Measurements from ENCODE around the gene DCXR. TPM values are rescaled to one million over a fixed set of nuclear protein-coding genes. Genes with fewer than 3 reads are reported as not detected.

DCXR gene
- polyA plus RNA-seq (2013, experiment 1 of 2; ENCODE audit: insufficient read length): 60.7 TPM
- 60.2 TPM for polyA plus RNA-seq (2013, experiment 2 of 2; ENCODE audit: insufficient read length)

- peak; percentile 95 for DNase-seq
These were observed at the start of gene DCXR for GRCh38 chr17:82037092-82037888. DCXR (minus strand) TSS chr17:82037697; CDS start chr17:82037682, 15 bp downstream.

DNA sequence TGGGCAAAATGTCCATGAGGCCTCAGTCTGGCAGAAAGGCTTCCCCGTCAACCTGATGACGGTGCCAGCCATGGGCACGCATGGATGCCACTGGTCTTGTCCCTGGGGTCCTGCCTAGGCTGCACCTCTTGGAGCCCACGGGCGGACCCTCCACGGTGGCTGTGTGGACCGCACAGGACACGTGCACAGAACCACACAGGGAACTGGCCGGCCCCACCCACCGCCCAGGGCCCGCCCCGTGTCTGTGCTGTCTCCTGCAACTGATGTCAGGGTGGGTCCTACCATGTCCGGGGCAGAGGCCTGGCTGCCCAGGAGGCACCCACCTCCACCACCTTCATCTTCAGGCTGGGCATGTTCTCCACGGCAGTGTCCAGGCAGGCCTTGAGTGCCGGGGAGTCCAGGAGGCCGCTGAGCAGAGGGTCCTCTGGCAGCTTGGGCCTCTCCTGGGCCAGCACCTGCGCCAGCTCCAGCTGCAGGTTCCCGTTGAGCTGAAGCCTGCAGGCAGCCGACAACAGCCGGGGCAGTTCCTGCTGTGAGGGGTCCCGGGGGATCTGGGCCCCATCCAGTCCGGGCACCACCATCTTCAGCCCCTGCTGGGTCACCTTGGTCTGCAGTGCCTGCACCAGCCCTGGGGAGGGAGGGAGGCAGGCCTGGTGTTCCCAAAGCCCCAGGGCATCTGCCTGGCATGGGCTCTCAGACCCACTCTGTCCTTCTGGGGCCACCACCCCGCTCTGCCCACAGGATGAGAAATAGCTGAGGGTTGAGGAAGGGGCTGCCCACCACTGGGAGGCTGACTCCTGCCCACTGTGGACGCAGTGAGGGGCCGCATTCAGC, 48.7 kb upstream of the DCXR start:
- DNase-seq: no peak

DNA sequence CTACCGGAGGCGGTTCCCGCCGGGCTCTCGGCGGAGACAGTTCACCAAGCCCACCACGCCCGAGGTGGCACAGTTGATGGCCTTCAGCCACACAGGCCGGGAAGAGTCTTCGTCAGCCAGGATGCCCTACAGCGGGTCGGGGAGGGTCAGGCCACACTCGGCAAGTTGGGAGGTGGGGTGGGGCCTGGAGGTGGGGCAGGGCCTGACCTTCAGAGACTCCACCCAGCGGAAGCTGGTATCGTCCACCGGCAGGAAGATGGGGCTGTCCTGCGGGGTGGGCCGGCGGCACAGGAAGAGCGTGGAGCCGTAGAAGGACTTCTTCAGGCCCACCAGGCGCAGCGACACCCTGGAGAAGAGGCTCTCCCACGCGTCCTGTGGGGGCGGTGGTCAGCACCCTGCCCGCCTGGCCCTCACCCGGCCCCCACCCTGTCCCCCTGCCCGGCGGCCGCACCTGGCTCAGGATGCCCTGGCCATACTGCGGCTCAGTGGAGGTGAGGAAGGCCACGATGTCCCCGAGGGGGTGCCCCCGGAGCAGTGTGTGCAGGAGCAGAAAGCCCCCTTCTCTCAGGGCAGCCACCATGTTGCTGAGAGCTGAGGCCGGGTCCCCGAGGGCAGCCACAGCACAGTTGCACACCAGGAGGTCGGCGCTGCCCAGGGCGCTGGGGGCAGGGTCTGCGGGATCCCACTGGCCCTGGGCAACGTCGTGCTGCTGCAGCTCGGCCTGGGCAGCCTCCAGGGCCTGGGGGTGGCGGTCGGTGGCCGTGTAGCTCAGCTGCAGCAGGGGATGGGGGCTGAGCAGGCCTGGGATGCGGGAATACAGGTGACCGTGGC, 47.7 kb upstream of the DCXR start:
- DNase-seq: no peak

- DNase-seq: no peak
These were observed 47.0 kb upstream of the DCXR start for GRCh38 chr17:82084373-82085030.

DNA sequence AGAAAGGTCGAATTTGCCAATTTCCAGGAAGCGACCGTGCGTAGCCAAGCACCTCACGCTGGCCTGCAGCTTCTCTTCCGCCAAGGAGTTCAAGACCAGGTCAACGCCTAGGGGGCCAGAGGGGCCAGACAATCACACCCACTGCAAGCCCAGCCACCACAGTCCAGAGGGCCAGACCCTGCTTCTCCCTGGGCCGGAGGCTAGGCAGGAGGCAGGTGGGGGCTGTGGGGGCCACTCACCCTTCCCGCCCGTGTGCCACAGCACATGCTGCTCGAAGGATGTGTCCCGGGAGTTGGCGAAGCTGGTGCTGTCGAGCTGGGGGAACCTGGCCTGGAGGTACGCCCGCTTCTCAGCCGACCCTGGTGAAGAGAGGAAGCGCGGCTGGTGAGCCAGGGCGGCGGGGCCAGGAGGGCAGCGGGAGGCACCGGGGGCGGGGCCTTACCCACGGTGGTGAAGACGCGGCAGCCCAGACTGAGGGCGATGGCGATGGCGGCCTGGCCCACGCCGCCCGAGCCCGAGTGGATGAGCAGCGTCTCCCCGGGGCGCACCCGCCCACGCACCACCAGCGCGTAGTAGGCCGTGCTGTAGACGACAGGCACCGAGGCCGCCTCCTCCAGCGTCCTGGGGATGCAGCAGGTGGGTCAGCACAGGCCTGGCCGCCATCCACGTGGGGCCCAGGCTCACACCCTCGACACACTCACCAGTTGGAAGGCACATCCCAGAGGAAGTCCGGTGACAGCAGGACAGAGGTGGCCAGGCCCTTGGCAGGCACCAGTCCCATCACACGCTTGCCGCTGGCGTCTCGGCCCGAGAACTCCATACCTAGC, 46.2 kb upstream of the DCXR start:
- no peak for DNase-seq

- no peak for DNase-seq
These were observed 45.5 kb upstream of the DCXR start for GRCh38 chr17:82083009-82083408.

GRCh38 chr17:82082456-82082855, 45.0 kb upstream of the DCXR start:
- no peak for DNase-seq

DNA sequence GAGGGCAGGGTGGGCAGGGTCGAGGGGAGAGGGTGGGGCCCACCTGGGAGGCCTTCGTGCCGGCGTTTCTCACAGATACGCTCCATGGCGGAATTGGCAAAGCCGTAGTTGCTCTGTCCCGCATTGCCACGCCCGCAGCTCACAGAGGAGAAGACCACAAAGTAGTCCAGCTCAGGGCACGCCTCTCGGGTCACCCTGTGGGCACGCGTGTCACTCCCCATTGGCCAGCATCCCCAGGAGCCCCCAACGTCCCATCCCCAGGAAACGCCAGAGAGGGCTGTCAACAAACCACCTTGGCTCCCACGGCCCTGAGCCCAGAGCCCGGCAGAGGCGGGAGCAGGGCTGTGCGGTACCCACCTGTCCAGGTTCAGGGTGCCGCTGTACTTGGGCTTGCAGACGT, 44.5 kb upstream of the DCXR start:
- DNase-seq: no peak

DNA sequence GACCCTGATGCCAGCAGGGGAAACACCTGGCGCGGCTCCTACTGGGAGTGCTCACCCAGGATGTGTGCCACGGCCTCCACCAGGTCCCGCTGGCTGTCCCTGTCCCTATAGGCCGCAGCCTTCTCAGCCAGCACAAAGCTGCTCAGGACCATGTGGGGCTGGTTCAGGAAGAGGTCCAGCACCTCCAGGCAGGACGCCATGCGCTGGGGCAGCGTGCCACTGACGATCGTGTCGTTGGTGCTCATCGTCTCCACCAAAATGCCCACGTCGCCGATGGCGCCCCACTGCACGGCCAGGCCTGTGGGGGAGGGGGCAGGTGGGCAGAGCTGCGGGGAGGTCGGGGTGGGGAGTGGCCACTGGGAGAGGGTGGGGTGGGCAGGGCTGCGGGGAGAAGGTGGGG, 44.0 kb upstream of the DCXR start:
- DNase-seq: no peak

GRCh38 chr17:82080789-82081464, 43.4 kb upstream of the DCXR start:
- DNase-seq: no peak

GRCh38 chr17:82080048-82080788, 42.7 kb upstream of the DCXR start:
- no peak for DNase-seq

GRCh38 chr17:82079001-82079677, 41.6 kb upstream of the DCXR start:
- DNase-seq: no peak

DNA sequence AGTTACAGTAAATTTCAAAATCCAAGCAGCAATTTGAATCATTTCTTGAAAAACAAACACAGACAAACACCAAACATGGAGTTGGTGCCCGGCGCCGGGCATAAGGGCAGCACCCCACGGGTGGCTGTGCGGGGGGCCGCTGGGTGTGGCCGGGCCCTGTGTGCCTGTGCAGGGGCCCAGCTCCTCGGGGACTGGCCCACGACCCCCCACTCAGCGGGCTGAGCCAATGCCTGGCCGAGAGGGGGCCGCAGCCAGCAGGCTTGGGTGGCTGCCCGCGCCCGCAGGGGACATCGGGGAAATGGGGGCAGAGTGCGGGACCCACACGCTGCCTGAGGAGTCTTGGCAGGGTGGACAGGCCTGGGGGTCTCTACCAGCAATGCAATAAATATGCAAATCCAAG, 40.9 kb upstream of the DCXR start:
- no peak for DNase-seq

DNA sequence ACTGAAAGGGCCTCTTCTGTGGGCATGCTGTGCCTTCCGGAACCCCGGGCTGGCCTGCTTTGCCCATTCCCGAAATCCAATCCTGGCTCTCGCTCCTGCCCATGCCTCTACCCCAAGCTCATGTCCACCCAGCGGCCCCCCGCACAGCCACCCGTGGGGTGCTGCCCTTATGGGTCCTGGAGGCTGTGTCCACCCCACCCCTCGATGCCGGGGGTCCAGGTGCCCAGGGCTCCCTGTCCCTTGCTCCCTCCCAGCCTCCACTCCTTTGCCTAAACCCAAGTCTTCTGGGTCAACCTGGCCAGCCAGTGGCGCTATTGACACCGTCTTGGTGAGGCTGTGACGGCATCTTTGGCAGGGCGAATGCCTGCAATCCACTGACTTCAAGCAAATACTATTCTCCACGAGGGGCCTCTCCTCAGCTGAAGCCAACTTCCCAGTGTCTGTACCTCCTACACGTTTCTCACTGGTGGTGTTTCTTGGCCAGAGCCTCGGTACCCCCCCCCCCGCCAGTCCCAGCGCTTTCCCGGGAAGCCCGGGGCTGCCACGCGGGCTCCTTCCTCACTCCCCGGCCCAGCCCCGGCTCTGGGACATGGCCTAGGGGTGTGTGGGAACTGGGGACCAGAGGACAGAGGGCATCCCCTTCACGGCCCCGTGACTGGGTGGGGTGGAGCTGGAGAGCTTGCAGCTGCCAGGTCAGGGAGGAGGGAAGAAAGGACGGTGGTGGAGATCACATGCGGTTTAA, 40.3 kb upstream of the DCXR start:
- DNase-seq: no peak

DNA sequence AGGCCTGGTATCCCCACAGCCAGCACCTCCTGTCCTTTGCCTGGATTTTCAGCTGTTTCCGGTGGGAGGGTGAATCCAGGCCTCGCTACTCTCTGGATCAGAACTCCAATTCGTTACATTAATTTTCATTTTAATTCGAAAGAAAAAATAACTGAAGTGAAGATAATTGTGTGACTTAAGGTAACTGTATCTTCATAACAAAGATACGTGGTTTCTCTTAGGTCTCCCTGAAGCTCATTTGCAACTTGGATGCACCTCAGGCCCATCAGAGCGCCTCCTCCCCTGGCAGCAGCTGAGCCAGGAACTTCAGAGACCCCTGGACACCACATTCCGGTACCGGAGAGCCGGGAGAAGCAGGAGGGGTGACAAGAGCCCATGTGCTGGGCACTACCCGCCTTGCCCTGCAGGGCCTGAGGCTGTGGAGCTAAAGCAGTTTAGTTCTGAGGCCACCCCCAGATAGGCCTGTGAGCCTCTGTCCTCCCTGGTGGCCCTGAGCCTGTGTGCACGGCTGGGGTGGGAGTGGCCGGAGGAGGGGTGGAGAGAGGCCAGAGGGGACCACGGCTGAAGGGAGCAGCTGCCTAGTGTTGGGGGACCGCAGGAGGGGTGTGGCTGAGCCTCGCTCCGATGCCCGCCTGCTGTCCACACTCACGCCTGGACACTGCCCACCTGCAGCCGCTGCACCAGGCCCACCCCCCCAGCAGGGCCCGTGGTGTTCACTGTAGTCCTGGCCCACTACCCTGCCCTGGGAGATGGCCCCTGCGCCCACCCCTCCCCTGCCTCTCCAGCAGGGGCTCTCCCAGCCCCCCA, 39.5 kb upstream of the DCXR start:
- no peak for DNase-seq

GRCh38 chr17:82076018-82076784, 38.7 kb upstream of the DCXR start:
- no peak for DNase-seq

DNA sequence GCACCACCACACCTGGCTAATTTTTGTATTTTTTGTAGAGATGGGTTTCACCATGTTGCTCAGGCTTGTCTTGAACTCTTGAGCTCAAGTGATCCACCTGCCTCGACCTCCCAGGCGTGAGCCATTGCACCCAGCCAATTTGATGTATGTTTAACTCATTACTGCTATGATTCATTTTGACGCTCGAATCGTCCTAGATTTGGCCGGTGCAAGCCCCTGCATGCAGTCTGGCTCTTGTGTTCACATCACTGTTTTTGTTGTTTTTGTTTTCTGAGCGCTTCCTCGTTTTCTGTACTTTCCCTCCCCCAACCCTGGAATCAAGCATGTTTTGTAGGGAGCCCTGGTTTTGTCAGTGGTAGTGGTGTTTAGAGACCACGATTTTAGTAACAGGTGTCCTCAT, 35.9 kb upstream of the DCXR start:
- DNase-seq: no peak
